Endometrial microvascular endothelial cells (primary cell): Measurements from ENCODE around the gene HLA-G. TPM values are rescaled to one million over a fixed set of nuclear protein-coding genes. Genes with fewer than 3 reads are reported as not detected.

ENCODE experiments used
- in situ Hi-C: cut with HindIII; loops from 2 replicates; pipeline ENCODE4 v1.10.0; 2017; ENCODE audit warnings: low sequenced_read_pairs, low pct_unique_long_range_greater_than_20kb; ENCODE audit errors: inconsistent ontology term
- total RNA-seq: library from RNA; depleted of rRNA; stranded (reverse); fragments of >200 nt; gene quantifications from one replicate; pipeline ENCODE4 v1.2.3, GENCODE V29; 2015; ENCODE audit errors: inconsistent ontology term

HLA-G gene
- total RNA-seq, 1 donor from 2014 or later: not detected

DNA sequence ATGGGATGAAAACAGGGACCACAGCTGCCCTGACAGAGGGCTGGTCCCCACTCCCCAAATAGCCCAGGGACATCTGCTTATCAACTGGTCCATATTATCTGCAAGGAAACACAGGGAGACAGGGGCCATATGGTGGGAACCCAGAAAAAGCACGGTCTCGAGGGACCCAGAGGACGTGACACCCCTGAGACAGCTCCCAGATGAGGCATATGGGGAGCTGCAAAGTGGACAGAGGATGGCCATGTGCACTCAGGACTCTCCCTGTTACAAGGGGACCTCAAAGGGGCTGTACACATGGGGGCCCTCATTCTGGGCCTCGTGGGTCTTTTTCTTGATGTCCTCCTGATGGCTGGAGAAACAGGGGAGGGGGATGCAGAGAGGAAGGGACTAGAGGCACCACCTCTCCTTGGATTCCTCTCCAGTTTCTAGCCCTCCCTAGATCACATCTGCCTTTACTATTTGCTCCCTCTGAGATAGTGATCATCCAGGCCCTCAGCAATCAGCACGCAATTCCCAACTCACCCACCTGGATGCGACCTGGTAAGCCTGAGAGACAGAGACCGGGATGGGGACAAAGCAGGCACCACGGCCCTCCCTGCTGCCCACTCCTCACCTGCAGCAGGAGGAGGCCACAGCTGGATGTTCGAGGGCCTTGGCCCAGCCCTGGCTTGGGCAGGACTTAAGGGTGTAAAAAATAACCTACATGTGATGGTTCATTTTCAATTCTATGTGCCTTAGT, 13.1 kb upstream of the HLA-G start:
- in situ Hi-C loops: no loop called here

DNA sequence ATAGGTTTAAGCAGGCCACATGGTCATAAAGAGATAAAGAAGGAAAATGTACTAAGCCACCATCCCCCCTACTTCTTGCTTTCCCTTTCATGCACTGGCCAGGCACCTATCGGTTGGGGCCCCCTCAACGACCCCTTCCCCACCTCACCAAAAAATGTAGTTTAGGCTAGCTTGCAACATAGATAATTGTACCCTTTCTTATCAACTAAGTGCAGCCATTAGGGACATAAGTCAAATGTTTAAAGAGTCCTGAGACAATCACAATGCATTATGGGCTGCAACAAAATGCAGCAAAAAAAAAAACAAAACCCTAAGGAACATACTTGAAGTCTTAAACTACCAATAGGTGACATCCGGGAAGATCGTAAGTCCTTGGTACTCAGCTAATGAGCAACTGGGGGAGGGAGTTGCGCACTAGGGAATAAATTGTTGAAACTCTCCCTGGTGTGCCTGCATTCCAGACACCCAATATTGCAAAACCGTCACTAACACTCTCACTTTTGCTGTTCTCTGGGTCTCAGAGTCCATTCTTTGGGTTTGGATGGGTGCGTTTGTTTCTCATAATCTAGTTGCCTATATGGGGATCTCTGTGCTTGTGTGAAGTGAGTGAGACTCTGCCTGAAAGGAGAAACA, 12.4 kb upstream of the HLA-G start:
- in situ Hi-C loops: no loop called here

DNA sequence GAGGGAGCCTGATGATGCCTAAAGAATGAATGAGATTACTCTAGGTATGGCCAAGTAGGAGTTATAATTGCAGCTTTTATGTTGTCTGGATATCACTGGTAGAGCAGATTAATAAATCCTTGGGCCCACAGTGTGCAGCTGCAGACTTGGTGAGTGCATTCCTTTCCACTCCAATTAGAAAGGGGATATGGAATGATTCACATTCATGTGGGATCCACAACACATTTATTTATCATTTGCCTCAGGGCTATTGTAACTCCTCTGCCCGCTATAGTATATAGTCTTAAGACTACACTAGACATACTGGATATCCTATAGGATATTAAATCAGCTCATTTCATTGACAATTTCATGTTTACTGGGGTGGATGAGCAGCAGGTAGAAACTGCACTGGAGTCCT, 11.6 kb upstream of the HLA-G start:
- in situ Hi-C loops: no loop called here

DNA sequence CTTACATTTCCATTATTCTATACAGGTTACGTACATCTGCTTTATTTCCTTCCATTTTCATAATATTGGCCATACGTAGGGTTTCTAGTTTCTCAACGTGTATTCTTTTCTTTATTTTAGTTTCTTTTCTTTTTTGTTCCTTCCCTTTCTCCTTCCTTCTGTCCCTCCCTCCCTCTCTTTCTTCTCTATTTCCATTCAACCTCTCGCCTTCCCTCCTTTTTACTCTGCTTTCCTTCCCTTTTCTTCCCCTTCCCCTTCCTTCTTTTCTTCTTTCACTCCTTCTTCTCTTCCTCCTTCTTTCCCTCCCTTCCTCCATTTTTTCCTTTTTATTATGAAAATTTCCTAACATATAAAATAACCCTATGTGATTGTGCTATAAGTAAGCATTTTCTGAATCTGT, 8.7 kb upstream of the HLA-G start:
- in situ Hi-C loops: no loop called here

DNA sequence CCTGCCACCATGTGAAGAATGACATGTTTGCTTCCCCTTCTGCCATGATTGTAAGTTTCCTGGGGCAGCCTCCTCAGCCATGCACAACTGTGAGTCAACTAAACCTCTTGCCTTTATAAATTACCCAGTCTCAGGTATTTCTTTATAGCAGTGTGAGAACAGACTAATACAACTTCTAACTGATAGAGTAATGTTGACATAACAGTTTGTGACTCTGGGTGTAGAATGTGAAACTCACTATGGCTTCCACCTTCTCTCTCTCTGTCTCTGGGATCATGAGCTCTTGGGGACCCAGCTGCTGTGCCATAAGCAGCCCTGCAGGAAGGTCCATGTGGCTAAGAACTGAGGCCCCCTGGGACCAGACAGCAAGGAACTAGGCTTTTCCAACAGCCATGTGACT, 3.5 kb upstream of the HLA-G start:
- in situ Hi-C loops: no loop called here

DNA sequence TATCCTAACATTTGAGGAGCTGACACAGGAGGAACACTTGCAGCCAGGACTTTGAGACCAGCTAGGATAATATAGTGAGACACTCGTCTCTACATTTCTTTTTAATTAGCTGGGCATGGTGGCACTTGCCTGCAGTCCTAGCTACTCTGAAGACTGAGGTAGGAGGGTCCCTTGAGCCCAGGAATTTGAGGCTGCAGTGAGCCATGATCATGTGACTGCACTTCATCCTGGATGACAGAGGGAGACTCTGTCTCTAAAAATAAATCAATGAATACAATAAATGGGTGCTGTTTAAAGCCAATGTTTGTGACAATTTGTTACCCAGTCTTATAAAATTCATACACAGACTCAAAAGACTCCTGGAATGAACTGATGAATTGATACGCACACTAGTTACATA, 1.8 kb upstream of the HLA-G start:
- in situ Hi-C loops: no loop called here

DNA sequence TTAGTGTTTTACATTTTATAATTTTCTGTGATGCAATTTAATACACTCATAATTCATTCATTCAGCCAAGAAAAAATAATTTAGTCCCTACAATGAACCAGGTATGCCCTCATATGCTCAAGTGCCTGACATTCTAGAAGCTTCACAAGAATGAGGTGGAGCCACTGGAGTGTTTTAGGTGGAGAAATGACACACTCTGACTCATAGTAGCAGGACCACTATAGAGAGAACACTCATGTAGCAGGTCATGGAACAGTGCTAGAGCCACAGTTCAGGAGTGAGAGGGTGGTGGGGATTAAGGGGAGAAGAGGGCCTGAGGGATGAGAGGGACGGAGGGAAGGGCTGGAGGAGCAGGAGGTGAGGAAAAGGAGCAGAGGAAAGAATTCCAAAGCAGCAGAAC, 1.4 kb upstream of the HLA-G start:
- in situ Hi-C loops: no loop called here

DNA sequence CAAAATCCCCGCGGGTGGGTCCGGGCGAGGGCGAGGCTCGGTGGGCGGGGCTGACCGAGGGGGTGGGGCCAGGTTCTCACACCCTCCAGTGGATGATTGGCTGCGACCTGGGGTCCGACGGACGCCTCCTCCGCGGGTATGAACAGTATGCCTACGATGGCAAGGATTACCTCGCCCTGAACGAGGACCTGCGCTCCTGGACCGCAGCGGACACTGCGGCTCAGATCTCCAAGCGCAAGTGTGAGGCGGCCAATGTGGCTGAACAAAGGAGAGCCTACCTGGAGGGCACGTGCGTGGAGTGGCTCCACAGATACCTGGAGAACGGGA, 809 bp downstream of the HLA-G start:
- in situ Hi-C loops: no loop called here

DNA sequence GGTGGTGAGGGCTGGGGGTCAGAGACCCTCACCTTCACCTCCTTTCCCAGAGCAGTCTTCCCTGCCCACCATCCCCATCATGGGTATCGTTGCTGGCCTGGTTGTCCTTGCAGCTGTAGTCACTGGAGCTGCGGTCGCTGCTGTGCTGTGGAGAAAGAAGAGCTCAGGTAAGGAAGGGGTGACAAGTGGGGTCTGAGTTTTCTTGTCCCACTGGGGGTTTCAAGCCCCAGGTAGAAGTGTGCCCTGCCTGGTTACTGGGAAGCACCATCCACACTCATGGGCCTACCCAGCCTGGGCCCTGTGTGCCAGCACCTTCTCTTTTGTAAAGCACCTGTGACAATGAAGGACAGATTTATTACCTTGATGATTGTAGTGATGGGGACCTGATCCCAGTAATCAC, 2.1 kb downstream of the HLA-G start:
- in situ Hi-C loops: no loop called here

DNA sequence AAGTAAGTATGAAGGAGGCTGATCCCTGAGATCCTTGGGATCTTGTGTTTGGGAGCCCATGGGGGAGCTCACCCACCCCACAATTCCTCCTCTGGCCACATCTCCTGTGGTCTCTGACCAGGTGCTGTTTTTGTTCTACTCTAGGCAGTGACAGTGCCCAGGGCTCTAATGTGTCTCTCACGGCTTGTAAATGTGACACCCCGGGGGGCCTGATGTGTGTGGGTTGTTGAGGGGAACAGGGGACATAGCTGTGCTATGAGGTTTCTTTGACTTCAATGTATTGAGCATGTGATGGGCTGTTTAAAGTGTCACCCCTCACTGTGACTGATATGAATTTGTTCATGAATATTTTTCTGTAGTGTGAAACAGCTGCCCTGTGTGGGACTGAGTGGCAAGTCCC, 2.8 kb downstream of the HLA-G start:
- in situ Hi-C loops: no loop called here

DNA sequence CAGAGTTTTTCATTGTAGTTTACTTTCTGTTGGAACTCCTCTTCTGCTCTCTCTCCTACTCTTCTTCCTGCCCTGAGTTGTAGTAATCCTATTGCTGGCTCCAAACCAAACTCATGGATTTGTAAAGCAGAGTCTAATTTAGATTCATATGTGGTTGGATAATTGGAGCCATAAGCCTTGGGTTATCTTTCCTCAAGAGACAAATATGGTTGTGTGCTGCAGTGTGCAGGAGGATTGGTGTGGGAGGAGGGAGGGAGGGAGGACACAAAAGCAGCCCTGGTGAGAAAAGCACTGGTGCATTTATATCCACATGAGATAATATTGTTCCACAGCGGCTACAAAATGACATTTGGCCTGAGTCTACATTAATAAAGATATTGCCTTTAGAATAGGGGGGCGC, 4.2 kb downstream of the HLA-G start:
- in situ Hi-C loops: no loop called here

DNA sequence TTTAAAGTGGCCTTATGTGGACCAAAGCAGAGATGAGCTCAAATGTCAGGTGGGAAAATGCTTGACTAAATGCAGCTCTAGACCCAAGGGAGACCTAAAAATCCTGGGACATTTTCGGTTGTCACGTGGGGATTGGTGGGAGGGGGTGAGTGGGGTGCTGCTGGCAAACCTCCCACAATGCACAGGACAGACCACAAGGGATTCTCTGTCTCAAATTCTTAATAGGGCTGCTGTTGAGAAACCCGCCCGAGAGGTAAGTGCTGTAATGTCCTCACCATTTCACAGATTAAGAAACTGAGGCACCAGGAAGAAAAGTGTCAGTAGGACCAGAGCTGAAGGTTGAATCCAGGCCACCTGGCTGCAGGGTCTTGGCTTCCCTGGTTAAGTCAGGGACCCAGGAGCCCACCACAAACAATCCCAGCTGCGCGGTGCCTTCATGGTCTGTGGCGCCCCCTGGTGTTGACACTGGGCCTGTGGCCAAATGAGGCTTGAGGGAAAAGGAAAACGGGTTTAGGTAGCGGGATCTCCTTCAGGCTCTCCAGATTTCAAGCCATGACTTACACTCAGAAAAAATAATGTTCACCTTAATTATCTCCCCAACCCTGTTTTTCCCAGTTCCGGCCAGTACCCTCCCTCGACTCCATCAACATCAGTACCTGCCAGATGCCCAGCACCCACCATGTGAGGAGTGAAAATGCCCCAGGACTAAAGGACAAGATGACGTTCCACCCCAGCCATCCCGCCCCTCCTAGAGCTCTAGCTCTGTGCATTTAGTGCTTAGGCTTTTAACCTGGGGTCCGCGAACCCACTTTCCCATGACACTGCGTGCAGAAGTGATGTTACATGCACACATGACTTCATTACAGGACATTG, 7.2 kb downstream of the HLA-G start:
- in situ Hi-C loops: no loop called here

DNA sequence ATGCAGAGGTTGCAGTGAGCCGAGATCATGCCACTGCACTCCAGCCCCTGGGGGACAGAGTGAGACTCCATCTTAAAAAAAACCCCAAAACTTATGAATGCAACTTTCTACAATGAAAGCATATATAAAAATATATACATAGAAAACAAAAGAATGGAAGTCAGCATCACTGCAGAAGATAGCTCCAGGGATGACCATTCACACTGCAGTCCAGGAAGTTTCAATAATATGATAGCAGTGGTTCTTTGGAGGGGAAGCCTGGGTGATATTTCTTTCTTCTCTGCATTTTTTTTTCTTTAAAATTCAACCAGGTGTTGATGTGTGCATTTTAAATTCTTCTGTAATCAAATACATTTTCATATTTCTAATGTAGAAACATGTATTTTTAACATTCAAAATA, 12.3 kb downstream of the HLA-G start:
- in situ Hi-C loops: no loop called here

DNA sequence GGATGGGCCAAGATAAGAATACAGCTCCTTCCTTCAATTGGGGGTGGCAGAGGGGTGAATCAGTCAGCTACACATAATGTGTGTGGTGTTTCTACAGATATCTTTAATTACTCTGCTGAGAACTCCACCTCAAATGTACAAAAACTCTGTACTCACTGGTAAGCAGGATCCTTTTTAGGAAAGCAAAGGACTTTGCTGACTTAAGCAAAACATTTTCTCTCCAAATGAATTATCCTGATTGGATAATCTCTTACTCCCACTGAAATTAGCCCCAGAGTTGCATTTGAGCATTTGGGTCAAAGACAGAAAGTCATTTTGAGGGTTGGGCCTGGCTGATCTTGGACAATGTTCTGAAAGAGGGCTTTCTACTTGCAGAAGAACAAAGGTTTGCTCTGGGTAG, 13.4 kb downstream of the HLA-G start:
- in situ Hi-C loops: no loop called here

DNA sequence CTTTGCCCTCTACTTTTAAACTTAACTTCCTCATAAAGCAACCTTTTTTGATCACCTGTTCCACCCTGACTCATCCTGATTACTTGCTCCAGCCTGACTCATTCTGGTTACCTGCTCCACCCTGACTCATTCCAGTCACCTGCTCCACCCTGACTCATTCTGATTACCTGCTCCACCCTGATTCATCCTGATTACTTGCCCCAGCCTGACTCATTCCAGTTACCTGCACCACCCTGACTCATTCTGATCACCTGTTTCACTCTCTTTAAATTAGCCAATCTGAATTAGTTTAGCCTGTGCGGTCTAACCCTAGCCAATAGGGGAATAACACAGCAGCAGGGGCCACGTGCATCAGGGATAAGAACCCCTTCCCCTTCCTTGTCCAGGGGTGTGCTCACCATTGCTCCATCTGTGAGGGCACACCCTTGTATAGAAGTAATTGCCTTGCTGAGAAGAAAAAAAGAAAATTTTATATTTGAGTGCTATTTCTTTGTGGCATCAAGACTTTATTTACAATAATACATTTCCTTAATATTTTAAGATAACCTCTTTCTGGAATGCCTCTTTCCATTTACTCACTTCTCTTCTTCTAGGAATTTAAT, 17.9 kb downstream of the HLA-G start:
- in situ Hi-C loops: no loop called here

DNA sequence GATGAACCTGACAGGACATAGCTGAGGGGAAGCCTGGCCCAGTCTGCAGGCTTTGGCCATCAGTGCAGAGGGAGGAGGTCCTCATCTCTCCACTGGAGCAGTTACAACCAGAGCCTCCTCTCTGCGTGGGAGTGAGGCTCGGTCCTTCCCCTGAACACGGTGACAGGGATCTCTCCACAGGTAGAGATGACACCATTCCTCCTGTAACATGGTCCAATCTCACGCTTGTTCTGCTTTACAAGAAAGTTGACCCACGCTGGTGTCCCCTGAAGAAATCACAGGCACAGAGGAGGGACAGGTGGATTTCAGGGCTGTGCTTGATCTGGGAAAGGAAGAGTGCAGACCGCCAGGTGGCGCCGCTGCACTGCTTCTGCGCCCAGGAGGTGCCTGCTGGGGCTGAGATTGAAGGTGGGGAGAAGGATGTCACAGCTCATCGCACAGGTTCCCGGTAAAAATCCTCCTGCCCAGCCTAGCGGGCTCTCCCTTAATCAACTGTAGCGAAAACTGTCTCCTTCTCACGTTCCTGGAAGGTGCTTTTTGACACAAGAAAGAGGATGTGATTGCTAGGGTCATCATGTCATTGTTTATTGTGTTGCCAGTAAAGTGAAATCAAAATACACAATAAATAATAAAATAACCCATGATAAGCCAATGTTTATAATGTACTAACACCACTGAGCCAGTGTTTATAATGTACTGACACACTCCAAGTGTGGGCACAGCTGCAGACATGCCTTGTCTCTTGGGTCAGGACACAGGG, 20.4 kb downstream of the HLA-G start:
- in situ Hi-C loops: no loop called here

DNA sequence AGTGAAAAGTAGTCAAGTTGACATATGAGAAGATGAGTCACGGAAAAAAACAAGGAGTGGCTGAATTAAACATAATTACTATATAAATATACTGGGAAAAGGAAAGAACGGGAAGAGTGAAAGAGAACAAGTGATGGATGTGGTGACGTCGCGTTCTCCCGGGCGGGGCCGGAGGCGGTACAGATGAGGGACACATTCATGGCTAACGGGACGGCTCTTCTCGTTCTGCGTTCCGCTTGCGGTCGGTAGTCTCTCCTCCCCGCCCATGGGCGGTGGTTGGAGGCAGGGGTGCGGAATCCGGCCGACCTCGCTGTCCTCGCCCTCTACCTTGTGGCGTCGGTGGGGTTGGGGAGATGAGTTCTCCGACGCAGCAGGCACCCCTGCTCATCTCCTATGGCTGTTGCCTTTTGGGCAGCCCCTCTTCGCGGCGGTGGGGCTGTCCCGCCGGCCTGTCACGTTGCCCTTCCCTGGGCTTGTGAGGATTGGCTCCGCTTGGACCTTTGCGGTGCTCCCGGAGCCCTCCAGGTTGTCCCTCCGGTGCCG, 22.5 kb downstream of the HLA-G start:
- in situ Hi-C loops: no loop called here

DNA sequence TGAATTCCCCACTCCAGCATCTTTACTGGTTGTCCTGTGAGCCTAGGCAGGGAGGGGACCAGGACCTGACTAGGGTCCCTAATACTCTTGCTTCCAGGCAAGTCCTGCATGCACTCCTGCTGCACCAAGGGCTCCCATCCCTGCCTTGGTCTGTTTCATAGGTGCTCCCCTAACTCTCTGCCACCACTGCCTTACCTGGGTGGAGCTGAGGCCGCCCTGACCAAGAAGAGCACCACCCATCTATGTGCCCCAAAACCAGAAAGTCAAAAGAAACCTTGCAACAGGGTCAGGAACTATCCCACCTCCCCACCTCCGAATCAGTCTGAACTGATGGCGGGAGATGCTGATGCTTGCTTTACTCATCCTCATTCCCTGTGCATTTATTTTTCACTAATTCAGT, 23.6 kb downstream of the HLA-G start:
- in situ Hi-C loops: no loop called here

DNA sequence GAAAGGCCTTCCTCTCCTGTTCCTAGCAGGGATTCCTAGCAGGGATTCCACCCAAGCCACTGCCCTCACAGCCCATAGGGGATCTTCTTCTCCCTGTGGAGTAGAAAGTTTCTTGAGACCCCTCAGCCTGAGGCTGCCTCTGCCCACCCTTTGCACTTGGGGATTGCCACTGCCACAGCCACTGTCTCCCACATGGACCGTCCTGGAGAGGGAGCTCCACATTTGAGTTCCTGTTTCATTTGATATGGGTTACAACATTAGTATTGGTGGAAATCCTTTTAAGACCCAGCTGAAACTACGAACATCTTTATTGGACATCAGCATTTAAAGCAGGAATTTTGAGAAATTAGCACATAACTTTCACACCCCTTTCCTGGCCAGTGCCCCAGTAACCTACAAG, 25.6 kb downstream of the HLA-G start:
- in situ Hi-C loops: no loop called here
